Peyer's patch (tissue), 4 donors: ENCODE measurements around the gene ADARB1. TPM values are rescaled to one million over a fixed set of nuclear protein-coding genes. Genes with fewer than 3 reads are reported as not detected.

Experiments used
- DNase-seq, 3 donors: peaks; one replicate each; pipeline ENCODE4 v3.0.0-alpha.2; 2017 to 2019
- H3K27ac ChIP-seq, 4 donors: fragments of 200-600 bp; sonication (generic); one replicate each; pipeline ENCODE4 v1.5.1; 2016 to 2019
- H3K27me3 ChIP-seq, 2 donors: fragments of 200-600 bp; sonication (generic); one replicate each; pipeline ENCODE4 v1.5.1; 2019
- H3K36me3 ChIP-seq, 3 donors: fragments of 200-600 bp; sonication (generic); one replicate each; pipeline ENCODE4 v1.5.1; 2016 to 2019
- H3K4me1 ChIP-seq, 4 donors: fragments of 200-600 bp; sonication (generic); one replicate each; pipeline ENCODE4 v1.5.1; 2016 to 2019
- H3K4me3 ChIP-seq, 4 donors: fragments of 200-600 bp; sonication (generic); 1 replicate in 3 of 4; 2 replicates in 1 of 4; pipeline ENCODE4 v1.5.1; 2016 to 2019; ENCODE audit warnings: mild to moderate bottlenecking in 1 of 4
- H3K9me3 ChIP-seq, 4 donors: fragments of 200-600 bp; sonication (generic); one replicate each; pipeline ENCODE4 v1.5.1; 2016 to 2019; ENCODE audit warnings: mild to moderate bottlenecking in 1 of 4
- CTCF ChIP-seq, 6 experiments: fragments of 450-650 bp in 4 of 6; fragments of 200-600 bp in 2 of 6; sonication (generic) in 1 of 6; IDR thresholded peaks; one replicate each; pipeline ENCODE4 v1.5.1; 2017 to 2019; ENCODE audit warnings: antibody characterized with exemption in 6 of 6, mild to moderate bottlenecking in 3 of 6, moderate library complexity in 1 of 6
- POLR2A ChIP-seq, 2 donors: fragments of 450-650 bp; IDR thresholded peaks; one replicate each; pipeline ENCODE4 v1.5.1; 2017; ENCODE audit warnings: antibody characterized with exemption in 2 of 2, mild to moderate bottlenecking in 2 of 2, moderate library complexity in 2 of 2
- total RNA-seq, 4 donors: library from RNA; depleted of rRNA; stranded (reverse); fragments of >200 nt; gene quantifications; one replicate each; pipeline ENCODE4 v1.1.0, GENCODE V29; 2016

The ADARB1 gene
- total RNA-seq, 4 donors from 2014 or later = 7.4 to 47.9 (median 10.0) TPM

GRCh38 chr21:45041984-45042663 lies 32.3 kb upstream of the ADARB1 start:
- Histone ChIP-seq H3K4me1 (no peaks in the 10 kb centered on the region), H3K9me3 (no peaks in the 10 kb centered on the region), H3K36me3 (no peaks in the 10 kb centered on the region), H3K27me3 (no peaks in the 10 kb centered on the region), H3K27ac (peak overlapping the region in 1 of 4 donors; percentile 65), H3K4me3 (no peak overlapping the region)
- TF ChIP-seq CTCF (IDR thresholded peaks at IDR 0.05) (no peak), POLR2A (IDR thresholded peaks at IDR 0.05) (no peak)
- DNase-seq = no peak

GRCh38 chr21:45042664-45043161 lies 31.7 kb upstream of the ADARB1 start:
- no peak for TF ChIP-seq POLR2A (IDR thresholded peaks at IDR 0.05)
- no peak for TF ChIP-seq CTCF (IDR thresholded peaks at IDR 0.05)
- Histone ChIP-seq H3K27me3 (no peaks in the 10 kb centered on the region), H3K4me3 (no peak overlapping the region), H3K27ac (no peak overlapping the region), H3K4me1 (no peaks in the 10 kb centered on the region), H3K36me3 (no peaks in the 10 kb centered on the region), H3K9me3 (no peaks in the 10 kb centered on the region)
- DNase-seq = no peak

DNA sequence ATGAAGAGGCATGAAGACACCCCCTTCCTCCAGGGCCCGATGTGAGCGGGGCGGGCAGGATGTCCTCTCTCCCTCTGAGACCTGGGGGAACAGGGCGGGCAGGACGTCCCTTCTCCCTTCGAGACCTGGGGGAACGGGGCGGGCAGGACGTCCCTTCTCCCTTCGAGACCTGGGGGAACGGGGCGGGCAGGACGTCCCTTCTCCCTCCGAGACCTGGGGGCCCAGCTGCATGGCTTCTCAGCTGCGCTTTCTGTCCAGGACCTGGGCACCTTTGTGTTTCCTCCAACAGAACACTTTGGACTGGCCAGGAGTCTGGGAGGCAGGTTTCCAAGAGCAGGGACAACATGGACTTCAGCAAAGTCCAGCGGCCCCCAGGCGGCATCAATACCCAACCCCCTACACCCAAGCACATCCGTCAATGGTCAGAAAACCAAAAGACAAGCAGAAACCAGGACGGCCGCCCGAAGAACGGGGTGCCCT lies 30.8 kb upstream of the ADARB1 start:
- Histone ChIP-seq H3K4me3 (no peak overlapping the region), H3K9me3 (no peaks in the 10 kb centered on the region), H3K27ac (no peak overlapping the region), H3K36me3 (no peaks in the 10 kb centered on the region), H3K4me1 (no peaks in the 10 kb centered on the region), H3K27me3 (no peaks in the 10 kb centered on the region)
- peak in 1 of 3 donors; percentile 26 for DNase-seq
- TF ChIP-seq CTCF (IDR thresholded peaks at IDR 0.05) = no peak
- no peak for TF ChIP-seq POLR2A (IDR thresholded peaks at IDR 0.05)

GRCh38 chr21:45045481-45045880 lies 28.9 kb upstream of the ADARB1 start:
- Histone ChIP-seq H3K4me3 (no peak overlapping the region), H3K36me3 (no peaks in the 10 kb centered on the region), H3K27me3 (no peaks in the 10 kb centered on the region), H3K9me3 (no peaks in the 10 kb centered on the region), H3K4me1 (no peaks in the 10 kb centered on the region), H3K27ac (no peak overlapping the region)
- no peak for TF ChIP-seq CTCF (IDR thresholded peaks at IDR 0.05)
- TF ChIP-seq POLR2A (IDR thresholded peaks at IDR 0.05) = no peak
- no peak for DNase-seq

- Histone ChIP-seq H3K27me3 (no peaks in the 10 kb centered on the region), H3K36me3 (no peaks in the 10 kb centered on the region), H3K4me1 (no peaks in the 10 kb centered on the region), H3K9me3 (no peaks in the 10 kb centered on the region), H3K27ac (no peak overlapping the region), H3K4me3 (no peak overlapping the region)
- TF ChIP-seq POLR2A (IDR thresholded peaks at IDR 0.05) (no peak), CTCF (IDR thresholded peaks at IDR 0.05) (no peak)
- no peak for DNase-seq
Observed at GRCh38 chr21:45047257-45047656, 27.1 kb upstream of the ADARB1 start.
